Peyer's patch (tissue), 4 donors: ENCODE results near the gene SLC45A1. TPM values are rescaled to one million over a fixed set of nuclear protein-coding genes. Genes with fewer than 3 reads are reported as not detected.

Experiments used
- DNase-seq, 3 donors: peaks; one replicate each; pipeline ENCODE4 v3.0.0-alpha.2; 2017 to 2019
- H3K27ac ChIP-seq, 4 donors: fragments of 200-600 bp; sonication (generic); one replicate each; pipeline ENCODE4 v1.5.1; 2016 to 2019
- H3K27me3 ChIP-seq, 2 donors: fragments of 200-600 bp; sonication (generic); one replicate each; pipeline ENCODE4 v1.5.1; 2019
- H3K36me3 ChIP-seq, 3 donors: fragments of 200-600 bp; sonication (generic); one replicate each; pipeline ENCODE4 v1.5.1; 2016 to 2019
- H3K4me1 ChIP-seq, 4 donors: fragments of 200-600 bp; sonication (generic); one replicate each; pipeline ENCODE4 v1.5.1; 2016 to 2019
- H3K4me3 ChIP-seq, 4 donors: fragments of 200-600 bp; sonication (generic); 1 replicate in 3 of 4; 2 replicates in 1 of 4; pipeline ENCODE4 v1.5.1; 2016 to 2019; ENCODE audit warnings: mild to moderate bottlenecking in 1 of 4
- H3K9me3 ChIP-seq, 4 donors: fragments of 200-600 bp; sonication (generic); one replicate each; pipeline ENCODE4 v1.5.1; 2016 to 2019; ENCODE audit warnings: mild to moderate bottlenecking in 1 of 4
- POLR2A ChIP-seq, 2 donors: fragments of 450-650 bp; IDR thresholded peaks; one replicate each; pipeline ENCODE4 v1.5.1; 2017; ENCODE audit warnings: antibody characterized with exemption in 2 of 2, mild to moderate bottlenecking in 2 of 2, moderate library complexity in 2 of 2
- total RNA-seq, 4 donors: library from RNA; depleted of rRNA; stranded (reverse); fragments of >200 nt; gene quantifications; one replicate each; pipeline ENCODE4 v1.1.0, GENCODE V29; 2016
- TF ChIP-seq, protein P1 (sequence below), 6 experiments: fragments of 450-650 bp in 4 of 6; fragments of 200-600 bp in 2 of 6; sonication (generic) in 1 of 6; IDR thresholded peaks; one replicate each; pipeline ENCODE4 v1.5.1; 2017 to 2019; ENCODE audit warnings: antibody characterized with exemption in 6 of 6, mild to moderate bottlenecking in 3 of 6, moderate library complexity in 1 of 6

The SLC45A1 gene
- total RNA-seq, 4 donors from 2014 or later, result 0.70 to 2.5 (median 1.1) TPM

GRCh38 chr1:8360493-8361197, 42.7 kb downstream of the SLC45A1 start:
- Histone ChIP-seq H3K36me3 (peaks cover 0 to 99% (median 0%) of the 10 kb centered on the region in 3 donors), H3K27ac (no peak overlapping the region), H3K27me3 (no peaks in the 10 kb centered on the region), H3K4me1 (peaks cover 0 to 26% (median 5%) of the 10 kb centered on the region in 4 donors), H3K9me3 (no peaks in the 10 kb centered on the region), H3K4me3 (no peak overlapping the region)
- TF ChIP-seq, protein P1, sequence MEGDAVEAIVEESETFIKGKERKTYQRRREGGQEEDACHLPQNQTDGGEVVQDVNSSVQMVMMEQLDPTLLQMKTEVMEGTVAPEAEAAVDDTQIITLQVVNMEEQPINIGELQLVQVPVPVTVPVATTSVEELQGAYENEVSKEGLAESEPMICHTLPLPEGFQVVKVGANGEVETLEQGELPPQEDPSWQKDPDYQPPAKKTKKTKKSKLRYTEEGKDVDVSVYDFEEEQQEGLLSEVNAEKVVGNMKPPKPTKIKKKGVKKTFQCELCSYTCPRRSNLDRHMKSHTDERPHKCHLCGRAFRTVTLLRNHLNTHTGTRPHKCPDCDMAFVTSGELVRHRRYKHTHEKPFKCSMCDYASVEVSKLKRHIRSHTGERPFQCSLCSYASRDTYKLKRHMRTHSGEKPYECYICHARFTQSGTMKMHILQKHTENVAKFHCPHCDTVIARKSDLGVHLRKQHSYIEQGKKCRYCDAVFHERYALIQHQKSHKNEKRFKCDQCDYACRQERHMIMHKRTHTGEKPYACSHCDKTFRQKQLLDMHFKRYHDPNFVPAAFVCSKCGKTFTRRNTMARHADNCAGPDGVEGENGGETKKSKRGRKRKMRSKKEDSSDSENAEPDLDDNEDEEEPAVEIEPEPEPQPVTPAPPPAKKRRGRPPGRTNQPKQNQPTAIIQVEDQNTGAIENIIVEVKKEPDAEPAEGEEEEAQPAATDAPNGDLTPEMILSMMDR (IDR thresholded peaks at IDR 0.05), result no peak
- TF ChIP-seq POLR2A (IDR thresholded peaks at IDR 0.05), result no peak
- DNase-seq, result no peak

DNA sequence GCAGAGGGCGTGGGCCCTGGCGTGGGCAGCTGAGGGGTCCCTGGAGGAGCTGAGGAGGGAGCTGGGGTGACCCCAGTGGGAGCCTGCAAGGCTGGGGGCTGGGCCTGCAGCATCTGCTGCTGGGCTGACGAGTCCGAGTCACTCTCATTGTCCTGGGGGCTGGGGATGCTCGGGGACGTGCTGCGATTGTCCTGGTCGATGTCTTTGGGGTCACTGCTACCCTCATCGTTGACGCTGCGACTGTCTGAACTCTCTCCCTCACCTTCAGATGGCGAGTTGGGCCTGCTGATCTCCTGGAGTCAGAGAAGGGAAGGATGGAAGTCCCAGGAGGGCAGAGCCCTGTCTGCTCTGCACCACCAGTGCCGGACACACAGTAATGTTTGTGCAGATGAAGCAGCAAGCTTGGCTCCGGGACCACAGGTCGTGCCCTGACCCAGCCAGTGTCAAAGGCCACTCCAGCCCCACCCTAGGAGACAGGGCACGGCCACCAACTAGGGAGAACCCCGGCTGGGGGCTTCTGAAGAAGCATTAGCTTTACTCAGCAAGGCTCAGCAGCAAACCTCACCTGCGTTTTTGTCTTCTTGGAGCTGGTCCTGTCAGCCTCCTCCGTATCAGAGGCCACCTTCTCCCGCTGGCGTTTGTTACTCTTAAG, 43.4 kb downstream of the SLC45A1 start:
- Histone ChIP-seq H3K36me3 (peaks cover 0 to 97% (median 0%) of the 10 kb centered on the region in 3 donors), H3K4me3 (no peak overlapping the region), H3K4me1 (peaks cover 0 to 26% (median 5%) of the 10 kb centered on the region in 4 donors), H3K27ac (no peak overlapping the region), H3K9me3 (no peaks in the 10 kb centered on the region), H3K27me3 (no peaks in the 10 kb centered on the region)
- TF ChIP-seq POLR2A (IDR thresholded peaks at IDR 0.05), result no peak
- TF ChIP-seq, protein P1 (IDR thresholded peaks at IDR 0.05), result no peak
- DNase-seq, result no peak

DNA sequence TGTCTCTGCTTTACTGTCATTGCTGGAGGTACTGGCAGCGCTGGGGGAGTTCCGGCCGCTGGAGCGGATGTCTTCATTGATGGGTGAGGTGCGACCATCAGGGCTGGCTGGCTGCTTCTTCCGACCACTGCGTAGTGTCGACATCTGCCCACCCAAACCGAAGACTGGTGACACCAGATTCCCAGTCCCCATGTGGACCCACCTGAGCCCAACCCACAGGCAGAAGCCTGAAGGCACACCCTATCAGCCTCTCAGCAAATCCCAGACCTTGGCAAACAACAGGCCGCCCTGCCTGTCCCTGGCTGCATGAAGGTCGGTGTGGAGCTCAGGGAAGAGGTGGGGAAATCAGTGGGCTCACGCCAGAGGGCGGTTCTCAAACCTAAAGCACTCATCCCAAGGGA, 44.8 kb downstream of the SLC45A1 start:
- TF ChIP-seq POLR2A (IDR thresholded peaks at IDR 0.05), result no peak
- TF ChIP-seq, protein P1 (IDR thresholded peaks at IDR 0.05), result no peak
- H3K27me3 ChIP-seq, result no peaks in the 10 kb centered on the region
- H3K4me3 ChIP-seq, result no peak overlapping the region
- no peak for DNase-seq
- H3K9me3 ChIP-seq, result no peaks in the 10 kb centered on the region
- H3K4me1 ChIP-seq, result peaks cover 0 to 34% (median 5%) of the 10 kb centered on the region in 4 donors
- H3K27ac ChIP-seq, result peak overlapping the region in 1 of 4 donors; percentile 7
- peaks cover 0 to 86% (median 0%) of the 10 kb centered on the region in 3 donors for H3K36me3 ChIP-seq

GRCh38 chr1:8363186-8363766, 45.4 kb downstream of the SLC45A1 start:
- H3K36me3 ChIP-seq, result peaks cover 0 to 81% (median 0%) of the 10 kb centered on the region in 3 donors
- peak overlapping the region in 2 of 4 donors; percentile 7 to 54 for H3K27ac ChIP-seq
- peaks cover 0 to 37% (median 5%) of the 10 kb centered on the region in 4 donors for H3K4me1 ChIP-seq
- H3K27me3 ChIP-seq, result no peaks in the 10 kb centered on the region
- no peak overlapping the region for H3K4me3 ChIP-seq
- no peak for DNase-seq
- H3K9me3 ChIP-seq, result no peaks in the 10 kb centered on the region
- TF ChIP-seq, protein P1 (IDR thresholded peaks at IDR 0.05), result no peak

GRCh38 chr1:8363767-8364301, 45.9 kb downstream of the SLC45A1 start:
- TF ChIP-seq POLR2A (IDR thresholded peaks at IDR 0.05), result no peak
- TF ChIP-seq, protein P1 (IDR thresholded peaks at IDR 0.05), result no peak
- Histone ChIP-seq H3K4me1 (peaks cover 0 to 41% (median 5%) of the 10 kb centered on the region in 4 donors), H3K36me3 (peaks cover 0 to 75% (median 0%) of the 10 kb centered on the region in 3 donors), H3K27me3 (no peaks in the 10 kb centered on the region), H3K9me3 (no peaks in the 10 kb centered on the region), H3K27ac (peak overlapping the region in 2 of 4 donors; percentile 45 to 54), H3K4me3 (no peak overlapping the region)
- no peak for DNase-seq
